Pancreas (tissue), 10 donors: ENCODE data around the gene NWD2. TPM values are rescaled to one million over a fixed set of nuclear protein-coding genes. Genes with fewer than 3 reads are reported as not detected.

ENCODE experiments used
- ATAC-seq, 4 donors: fragments of 200-7000 bp; cut with Tn5 transposase; one replicate each; pipeline versions ENCODE4 v1.8.0 to v1.9.1; 2020; ENCODE audit warnings: mild to moderate bottlenecking in 4 of 4, moderate library complexity in 4 of 4
- DNase-seq, 6 donors: peaks; one replicate each; pipeline ENCODE4 v3.0.0-alpha.2; 2020
- FAIRE-seq: peaks from 2 replicates; lab custom pipeline; 2012; peaks lifted over from hg19 to GRCh38; lab: Jason Lieb, UNC
- H3K27ac ChIP-seq, 4 donors: fragments of 200-600 bp; sonication (generic); 1 replicate in 3 of 4; 2 replicates in 1 of 4; pipeline versions ENCODE4 v1.5.0 to v1.8.0; 2020
- H3K27me3 ChIP-seq, 4 donors: fragments of 200-600 bp; one replicate each; pipeline ENCODE4 v1.8.0; 2021
- H3K36me3 ChIP-seq, 3 donors: fragments of 200-600 bp; sonication (generic) in 1 of 3; one replicate each; pipeline versions ENCODE4 v1.5.0 to v1.8.0; 2020 to 2021
- H3K4me1 ChIP-seq, 3 donors: fragments of 200-600 bp; one replicate each; pipeline ENCODE4 v1.8.0; 2021
- H3K4me3 ChIP-seq, 4 donors: fragments of 200-600 bp; sonication (generic) in 2 of 4; one replicate each; pipeline versions ENCODE4 v1.5.0 to v1.8.0; 2020 to 2021
- H3K9me3 ChIP-seq, 4 donors: fragments of 200-600 bp; one replicate each; pipeline ENCODE4 v1.8.0; 2021
- CTCF ChIP-seq, 4 donors: fragments of 200-600 bp; sonication (generic) in 3 of 4; IDR thresholded peaks; one replicate each; pipeline versions ENCODE4 v1.5.0 to v1.8.0; 2021; ENCODE audit warnings: antibody characterized with exemption in 4 of 4
- WGBS, 2 donors: extraction: QIAGEN DNeasy Blood & Tissue Kit; methylation state at CpG; one replicate each; pipeline ENCODE4 v1.1.7; 2013; 5-methylcytosine and 5-hydroxymethylcytosine counted together
- intact Hi-C, 3 donors: fragments of 100-400 bp; cut with DNase I; formaldehyde crosslinking; loops; one replicate each; pipeline versions ENCODE4 v1.11.1 to v1.14.2; 2022
- polyA plus RNA-seq, 2 donors: library from polyadenylated mRNA; stranded (reverse); fragments of 200-250 nt; gene quantifications; one replicate each; pipeline ENCODE4 v1.2.3, GENCODE V29; 2013
- total RNA-seq, 6 donors: library from RNA; stranded (reverse); fragmentation: NEBNext Ultra II Directional in 4 of 6; extraction: Animal tissue kit (Norgen Biotek cat#: 25700) in 4 of 6; gene quantifications; one replicate each; pipeline versions ENCODE4 v1.2.1 to v1.2.4, GENCODE V29; 2021 to 2023
- donor health status: healthy with polysubstance abuse.
- donor health status: DM: no; HTN: no; CAD: no; lungs with moderate emphysema.
- donor health status: DM: no; HTN: no; CAD: no.
- donor health status: control.
- donor health status: control.
- donor health status: Bipolar disorder and iron deficiency.
- donor health status: DM: yes; HTN: yes; CAD: no.
- donor health status: DM: no; HTN: no; CAD: no.
- donor health status: DM: no; HTN: no; CAD: no.
- donor health status: DM: yes; HTN: yes; CAD: no.

The NWD2 gene
- total and polyA plus RNA-seq, 8 donors = under 0.01 to 0.22 (median 0.09) TPM; not detected in 1

GRCh38 chr4:37443137-37443536 is 198.6 kb downstream of the NWD2 start:
- FAIRE-seq (no peak), ATAC-seq (no peak), DNase-seq (no peak)

GRCh38 chr4:37445023-37445422 is 200.5 kb downstream of the NWD2 start:
- intact Hi-C loops = loop anchor here in 1 of 3 donors (10.0 kb wide), 1 partner anchor 120 kb away; no protein-coding TSS in a partner anchor
- no peaks in the 10 kb centered on the region for H3K9me3 ChIP-seq
- WGBS, 2 donors = 96% methylated on average over 9 of the region's 9 CpGs
- H3K27me3 ChIP-seq = no peaks in the 10 kb centered on the region
- no peaks in the 10 kb centered on the region for H3K4me1 ChIP-seq
- ATAC-seq (no peak), DNase-seq (no peak), FAIRE-seq (no peak)
- no peak overlapping the region for H3K4me3 ChIP-seq
- H3K27ac ChIP-seq = no peak overlapping the region
- H3K36me3 ChIP-seq = no peaks in the 10 kb centered on the region
- no peak for TF ChIP-seq CTCF (IDR thresholded peaks at IDR 0.05)

More at GRCh38 chr4:37443137-37443536, 198.6 kb downstream of the NWD2 start:
- Histone ChIP-seq H3K4me3 (no peak overlapping the region), H3K36me3 (no peaks in the 10 kb centered on the region), H3K27me3 (no peaks in the 10 kb centered on the region), H3K27ac (no peak overlapping the region), H3K4me1 (peaks cover 6 to 11% (median 6%) of the 10 kb centered on the region in 3 donors), H3K9me3 (no peaks in the 10 kb centered on the region)
- 81 to 86% methylated on average over 4 of the region's 4 CpGs for WGBS, 2 donors
- TF ChIP-seq CTCF (IDR thresholded peaks at IDR 0.05) = no peak
- intact Hi-C loops = loop anchor here in 1 of 3 donors (10.0 kb wide), 1 partner anchor 122 kb away; no protein-coding TSS in a partner anchor

GRCh38 chr4:37446016-37446415 is 201.5 kb downstream of the NWD2 start:
- TF ChIP-seq CTCF (IDR thresholded peaks at IDR 0.05) = no peak
- Histone ChIP-seq H3K4me1 (peaks cover 1 to 7% (median 5%) of the 10 kb centered on the region in 3 donors), H3K27me3 (no peaks in the 10 kb centered on the region), H3K36me3 (no peaks in the 10 kb centered on the region), H3K4me3 (no peak overlapping the region), H3K9me3 (no peaks in the 10 kb centered on the region), H3K27ac (no peak overlapping the region)
- ATAC-seq (no peak), FAIRE-seq (no peak), DNase-seq (no peak)
- intact Hi-C loops = loop anchor here in 1 of 3 donors (10.0 kb wide), 1 partner anchor 119 kb away; no protein-coding TSS in a partner anchor
- 94 to 96% methylated on average over 8 of the region's 8 CpGs for WGBS, 2 donors

GRCh38 chr4:37447886-37448285 is 203.3 kb downstream of the NWD2 start:
- H3K27me3 ChIP-seq = no peaks in the 10 kb centered on the region
- no peaks in the 10 kb centered on the region for H3K36me3 ChIP-seq
- peaks cover 7 to 11% (median 7%) of the 10 kb centered on the region in 3 donors for H3K4me1 ChIP-seq
- H3K9me3 ChIP-seq = no peaks in the 10 kb centered on the region
- H3K4me3 ChIP-seq = no peak overlapping the region
- FAIRE-seq = no peak
- 82 to 92% methylated on average over 3 of the region's 3 CpGs for WGBS, 2 donors
- H3K27ac ChIP-seq = no peak overlapping the region
- no peak for TF ChIP-seq CTCF (IDR thresholded peaks at IDR 0.05)
- no peak for ATAC-seq
- DNase-seq = no peak
- intact Hi-C loops = loop anchor here in 1 of 3 donors (10.0 kb wide), 1 partner anchor 117 kb away; no protein-coding TSS in a partner anchor

GRCh38 chr4:37450309-37450708 is 205.8 kb downstream of the NWD2 start:
- Histone ChIP-seq H3K27me3 (no peaks in the 10 kb centered on the region), H3K9me3 (no peaks in the 10 kb centered on the region), H3K4me1 (peaks cover 7 to 11% (median 7%) of the 10 kb centered on the region in 3 donors), H3K4me3 (no peak overlapping the region), H3K36me3 (no peaks in the 10 kb centered on the region), H3K27ac (peak overlapping the region in 2 of 4 donors; percentile 31 to 39)
- intact Hi-C loops = loop anchor here in 2 of 3 donors (10.0 kb wide), 3 partner anchors 64 to 344 kb away; no protein-coding TSS in a partner anchor
- 75 to 79% methylated on average over 2 of the region's 2 CpGs for WGBS, 2 donors
- no peak for TF ChIP-seq CTCF (IDR thresholded peaks at IDR 0.05)
- no peak for FAIRE-seq
- no peak for ATAC-seq
- DNase-seq = no peak
